BJ (cell line): ENCODE measurements around the gene UQCRC1. TPM values are rescaled to one million over a fixed set of nuclear protein-coding genes. Genes with fewer than 3 reads are reported as not detected.
"Not testable (repeated sequence)": the region's sequence is repeated elsewhere in the genome, so short reads cannot be mapped to it uniquely, and the experiment has no call there.

Experiments used
- CTCF ChIA-PET: fragments of 350-600 bp; formaldehyde crosslinking; extraction: SDS; loops from one replicate; lab custom pipeline; 2021; ENCODE audit warnings: antibody characterized with exemption, inconsistent platforms; lab: Yijun Ruan, JAX
- POLR2A ChIA-PET: fragments of 300-600 bp; sonication (Branson Sonifier 250); formaldehyde crosslinking; extraction: SDS; loops from one replicate; lab custom pipeline; 2021; ENCODE audit warnings: antibody characterized with exemption; lab: Charles Lee
- DNase-seq: peaks from one replicate; pipeline ENCODE4 v3.0.0-alpha.2; 2011; ENCODE audit warnings: low read depth
- H3K27me3 ChIP-seq: 2 replicates; pipeline ENCODE4 v1.6.0; 2011; ENCODE audit warnings: low read length; ENCODE audit not compliant: control insufficient read depth, insufficient read depth
- H3K36me3 ChIP-seq: 2 replicates; pipeline ENCODE4 v1.5.1; 2011; ENCODE audit warnings: low read length; ENCODE audit not compliant: control insufficient read depth, insufficient read depth
- H3K4me3 ChIP-seq: 2 replicates; pipeline ENCODE4 v1.5.1; 2011; ENCODE audit warnings: low read depth, mild to moderate bottlenecking, control low read depth, low read length
- CTCF ChIP-seq: IDR thresholded peaks from 2 replicates; pipeline ENCODE4 v1.5.1; 2011; ENCODE audit warnings: low read depth, mild to moderate bottlenecking, control low read depth, inconsistent platforms, low read length, moderate library complexity; ENCODE audit not compliant: insufficient read depth
- polyA plus RNA-seq: library from polyadenylated mRNA; depleted of rRNA; stranded (reverse); fragments of >200 nt; gene quantifications from 2 replicates; pipeline ENCODE4 v1.2.3, GENCODE V29; 2011; rRNA removed
- small RNA-seq: library from RNA; depleted of rRNA; stranded (forward); fragments of <200 nt; gene quantifications from one replicate; pipeline ENCODE3, GENCODE V24; 2012; ENCODE audit warnings: low replicate concordance, low read depth; ENCODE audit not compliant: insufficient read length

The UQCRC1 gene
- polyA plus RNA-seq, 1 experiment, result 662 TPM

DNA sequence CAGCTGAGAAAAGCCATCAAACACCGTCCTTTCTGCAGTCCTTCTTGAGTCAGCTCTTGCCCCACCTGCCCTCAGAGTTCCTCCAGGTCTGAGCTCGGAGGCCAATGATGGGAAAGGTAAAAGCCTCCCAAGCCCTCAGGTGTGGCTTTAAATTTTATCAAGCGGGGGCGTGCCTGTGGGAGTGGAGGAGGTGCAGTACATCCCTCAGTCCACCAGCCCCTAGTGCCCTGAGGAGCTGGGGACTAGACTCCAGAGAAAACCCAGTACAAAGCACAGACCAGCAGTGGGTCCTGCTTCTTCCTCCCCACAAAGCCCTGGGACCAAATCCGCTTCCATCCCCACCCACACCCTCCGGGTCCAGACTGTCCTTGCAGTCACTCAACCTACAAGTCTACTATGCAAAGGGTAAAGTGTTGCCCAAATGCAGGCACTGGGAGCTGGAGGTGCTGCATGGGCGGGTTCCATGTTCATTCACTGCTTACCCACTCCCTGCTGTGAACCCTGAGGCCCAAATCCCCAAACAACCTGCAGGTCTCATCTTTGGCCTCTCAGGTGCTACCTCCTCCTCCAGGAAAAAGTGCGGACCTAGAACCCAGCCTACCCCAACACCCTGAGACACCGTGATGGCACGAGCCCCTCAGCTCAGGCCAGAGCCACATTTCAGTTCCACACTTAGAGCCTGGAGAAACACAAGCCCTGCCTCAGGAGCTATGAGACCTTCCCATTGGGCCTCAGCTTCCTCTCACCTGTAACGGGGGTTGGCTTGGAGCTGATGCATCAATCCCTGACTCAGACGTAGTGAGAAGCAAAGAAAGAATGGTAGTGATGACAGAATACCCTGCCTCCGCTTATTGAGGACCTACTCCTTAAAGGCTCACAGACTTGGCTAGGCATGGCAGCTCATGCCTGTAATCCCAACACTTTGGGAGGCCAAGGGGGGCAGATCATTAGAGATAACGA lies 55.3 kb downstream of the UQCRC1 start:
- CTCF ChIA-PET, result interaction anchor here (0.6 to 2.0 kb wide), 7 partner anchors 81 to 281 kb away, joined by 3 to 7 read pairs (median 5); partner anchors contain the start of gene SLC26A6
- DNase-seq, result no peak
- peaks cover 11% of the 10 kb centered on the region for H3K36me3 ChIP-seq
- no peak overlapping the region for H3K4me3 ChIP-seq
- POLR2A ChIA-PET, result interaction anchor here (0.7 kb wide), 1 partner anchor 70 kb away, joined by 4 read pairs; no protein-coding TSS in a partner anchor
- H3K27me3 ChIP-seq, result no peaks in the 10 kb centered on the region
- no peak for TF ChIP-seq CTCF

DNA sequence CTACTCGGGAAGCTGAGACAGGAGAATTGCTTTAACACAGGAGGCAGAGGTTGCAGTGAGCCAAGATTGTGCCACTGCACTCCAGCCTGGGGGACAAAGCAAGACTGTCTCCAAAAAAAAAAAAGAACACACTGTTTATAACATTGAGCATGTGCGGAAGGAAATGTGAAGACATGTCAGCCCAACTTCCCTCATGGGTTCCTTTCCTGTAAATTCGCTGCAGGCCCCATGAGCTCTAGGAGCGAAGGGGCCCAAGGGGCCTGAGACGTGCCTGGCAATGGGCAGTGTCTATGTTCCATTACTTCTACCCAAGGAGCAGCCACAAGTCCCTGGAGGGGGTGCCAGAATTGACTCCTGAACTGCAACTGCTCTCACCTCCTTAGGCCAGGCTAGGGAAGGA lies 56.1 kb downstream of the UQCRC1 start:
- Histone ChIP-seq H3K36me3 (peaks cover 14% of the 10 kb centered on the region), H3K4me3 (no peak overlapping the region), H3K27me3 (no peaks in the 10 kb centered on the region)
- DNase-seq, result no peak
- POLR2A ChIA-PET, result interaction anchor here (0.7 kb wide), 1 partner anchor 71 kb away, joined by 4 read pairs; no protein-coding TSS in a partner anchor
- CTCF ChIA-PET, result interaction anchor here (0.6 to 2.0 kb wide), 7 partner anchors 41 to 280 kb away, joined by 3 to 7 read pairs (median 4); partner anchors contain the start of gene SLC26A6
- TF ChIP-seq CTCF, result no peak

DNA sequence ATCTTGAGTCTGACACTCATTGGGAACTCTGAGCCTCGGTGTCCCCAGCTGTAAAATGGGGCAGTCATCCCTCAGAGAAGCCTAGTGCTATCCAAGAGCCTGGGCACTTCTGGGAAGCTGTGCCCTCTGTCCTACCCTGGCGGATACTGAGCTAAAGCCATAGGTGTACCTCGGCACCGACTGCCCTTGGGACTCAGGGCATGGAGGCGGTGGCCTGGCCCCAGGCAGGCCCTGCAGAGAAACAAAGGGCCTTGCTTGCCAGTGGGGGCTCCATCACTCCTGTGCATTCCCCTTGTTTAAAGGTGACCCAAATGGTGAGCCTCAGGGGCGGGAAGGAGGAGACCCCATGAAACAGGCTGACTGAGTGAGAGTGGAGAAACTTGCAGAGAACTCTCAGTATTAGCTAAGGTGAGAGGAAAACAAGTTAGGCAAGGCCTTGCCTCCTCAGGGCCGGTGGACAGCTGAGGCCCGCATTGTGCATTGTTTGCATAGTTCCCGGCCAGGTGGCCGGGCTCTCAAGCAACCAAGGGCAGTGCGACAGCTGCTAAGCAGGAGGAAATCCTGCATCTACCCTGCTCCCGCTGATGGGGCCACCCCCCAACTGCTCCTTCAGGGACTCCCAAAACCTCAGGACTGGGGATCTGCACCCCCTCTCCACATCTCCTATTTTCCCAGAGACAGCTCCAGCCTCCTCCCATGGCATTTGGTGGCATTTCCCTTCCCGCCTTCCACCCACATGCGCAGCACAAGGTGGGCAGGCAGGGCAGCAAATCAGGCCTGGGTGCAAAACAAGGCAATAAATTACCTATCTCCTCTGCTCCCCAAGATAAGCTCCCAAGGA lies 57.1 kb downstream of the UQCRC1 start:
- peaks cover 17% of the 10 kb centered on the region for H3K36me3 ChIP-seq
- H3K27me3 ChIP-seq, result no peaks in the 10 kb centered on the region
- POLR2A ChIA-PET, result no interaction called here
- CTCF ChIA-PET, result interaction anchor here (0.6 to 2.0 kb wide), 4 partner anchors 42 to 152 kb away, joined by 3 to 7 read pairs (median 5); partner anchors contain the start of gene SLC26A6
- TF ChIP-seq CTCF, result no peak
- H3K4me3 ChIP-seq, result no peak overlapping the region
- DNase-seq, result no peak

- CTCF ChIA-PET, result interaction anchor here (0.6 to 1.3 kb wide), 2 partner anchors 84 to 151 kb away, joined by 3 to 6 read pairs; partner anchors contain the start of gene SLC26A6
- H3K36me3 ChIP-seq, result peaks cover 20% of the 10 kb centered on the region
- DNase-seq, H3K4me3 ChIP-seq, POLR2A ChIA-PET, H3K27me3 ChIP-seq: not testable (repeated sequence)
Observed at GRCh38 chr3:48551651-48552050, 57.8 kb downstream of the UQCRC1 start.

Small RNA genes within 50 kb of the gene (small RNA-seq; reads per million reads assigned to genes)
- not detected for gene MIR6823

Other genes starting within 250 kb of the UQCRC1 start
- not detected in 2 replicates for gene FBXW12, start 237.4 kb downstream of the UQCRC1 start, polyA plus RNA-seq
- gene PLXNB1, start 179.6 kb downstream of the UQCRC1 start, polyA plus RNA-seq, result 15.4 and 26.3 TPM in 2 replicates
- 11.6 and 14.3 TPM in 2 replicates for gene CCDC51, start 169.5 kb downstream of the UQCRC1 start, polyA plus RNA-seq
- gene TMA7, start 169.4 kb downstream of the UQCRC1 start, polyA plus RNA-seq, result 53.8 and 162 TPM in 2 replicates
- gene ATRIP, start 162.9 kb downstream of the UQCRC1 start, polyA plus RNA-seq, result 6.3 and 7.9 TPM in 2 replicates
- gene SHISA5, start 105.5 kb downstream of the UQCRC1 start, polyA plus RNA-seq, result 140 and 217 TPM in 2 replicates
- gene PFKFB4, start 52.8 kb downstream of the UQCRC1 start, polyA plus RNA-seq, result 9.8 and 12.8 TPM in 2 replicates
- 2.3 and 4.5 TPM in 2 replicates for gene UCN2, start 45.9 kb downstream of the UQCRC1 start, polyA plus RNA-seq
- gene COL7A1, start 14.3 kb downstream of the UQCRC1 start, polyA plus RNA-seq, result 41.6 and 60.8 TPM in 2 replicates
- 0.13 TPM in 1 of 2 replicates, not detected in the other for gene TMEM89, start 12.1 kb upstream of the UQCRC1 start, polyA plus RNA-seq
- 26.4 and 45.8 TPM in 2 replicates for gene SLC26A6, start 25.8 kb upstream of the UQCRC1 start, polyA plus RNA-seq
- gene CELSR3, start 53.2 kb upstream of the UQCRC1 start, polyA plus RNA-seq, result 0.55 and 0.88 TPM in 2 replicates
- 21.5 and 34.9 TPM in 2 replicates for gene NCKIPSD, start 76.3 kb upstream of the UQCRC1 start, polyA plus RNA-seq
- 65.5 and 89.9 TPM in 2 replicates for gene IP6K2, start 107.6 kb upstream of the UQCRC1 start, polyA plus RNA-seq
- 9.0 and 15.3 TPM in 2 replicates for gene PRKAR2A, start 238.2 kb upstream of the UQCRC1 start, polyA plus RNA-seq